Stomach (tissue), 4 donors: ENCODE results near the gene ATP6V0C.

Source experiments
- CTCF ChIP-seq, 7 experiments: fragments of 450-650 bp in 4 of 7; fragments of 200-600 bp in 3 of 7; sonication (generic) in 3 of 7; IDR thresholded peaks; one replicate each; pipeline ENCODE4 v1.5.1; 2016 to 2019; ENCODE audit warnings: antibody characterized with exemption in 7 of 7, control low read depth in 2 of 7, mild to moderate bottlenecking in 1 of 7
- EP300 ChIP-seq: sonication (generic); formaldehyde crosslinking; IDR thresholded peaks from one replicate; pipeline ENCODE4 v1.6.1; 2017; ENCODE audit warnings: antibody characterized with exemption
- POLR2A ChIP-seq, 4 donors: fragments of 450-650 bp; IDR thresholded peaks; one replicate each; pipeline ENCODE4 v1.6.1; 2016; ENCODE audit warnings: antibody characterized with exemption in 4 of 4, control low read depth in 2 of 4, mild to moderate bottlenecking in 1 of 4, moderate library complexity in 1 of 4

GRCh38 chr16:2501946-2502895 lies 11.5 kb upstream of the ATP6V0C start:
- TF ChIP-seq EP300 (no peak), POLR2A (IDR thresholded peaks at IDR 0.05) (no peak), CTCF (IDR thresholded peaks at IDR 0.05) (no peak)
